Fibroblast of skin of left biceps (primary cell): ENCODE measurements around the gene TMEM88.
"Not testable (repeated sequence)": the region's sequence is repeated elsewhere in the genome, so short reads cannot be mapped to it uniquely, and the experiment has no call there.

Source experiments
- DNase-seq, 2 experiments: peaks; one replicate each; pipeline ENCODE4 v3.0.0-alpha.2; 2013; ENCODE audit warnings: low read depth in 2 of 2

The TMEM88 gene

GRCh38 chr17:7854851-7855659 lies at the start of gene TMEM88:
TSS of gene TMEM88 (plus strand) at chr17:7855066. CDS start at chr17:7855075, 9 bp downstream.
- no peak for DNase-seq

GRCh38 chr17:7806587-7806986 lies 48.3 kb upstream of the TMEM88 start:
- DNase-seq, result no peak

GRCh38 chr17:7807206-7807605 lies 47.7 kb upstream of the TMEM88 start:
- DNase-seq, result no peak

- no peak for DNase-seq
Measured at GRCh38 chr17:7809086-7809790, 45.6 kb upstream of the TMEM88 start.

GRCh38 chr17:7809791-7810343 lies 45.0 kb upstream of the TMEM88 start:
- DNase-seq, result not testable (repeated sequence)

- DNase-seq, result no peak
Measured at GRCh38 chr17:7811251-7811650, 43.6 kb upstream of the TMEM88 start.

- no peak for DNase-seq
Measured at GRCh38 chr17:7814969-7815368, 39.9 kb upstream of the TMEM88 start.

GRCh38 chr17:7816926-7817642 lies 37.8 kb upstream of the TMEM88 start:
- DNase-seq, result no peak

- DNase-seq, result no peak
Measured at GRCh38 chr17:7817643-7817964, 37.3 kb upstream of the TMEM88 start.

GRCh38 chr17:7818026-7818425 lies 36.8 kb upstream of the TMEM88 start:
- no peak for DNase-seq

- no peak for DNase-seq
Measured at GRCh38 chr17:7818746-7819645, 35.9 kb upstream of the TMEM88 start.

GRCh38 chr17:7820231-7820630 lies 34.6 kb upstream of the TMEM88 start:
- no peak for DNase-seq

- DNase-seq, result no peak
Measured at GRCh38 chr17:7822126-7822525, 32.7 kb upstream of the TMEM88 start.

- DNase-seq, result no peak
Measured at GRCh38 chr17:7823581-7824001, 31.3 kb upstream of the TMEM88 start.

- no peak for DNase-seq
Measured at GRCh38 chr17:7824021-7824924, 30.6 kb upstream of the TMEM88 start.

- DNase-seq, result no peak
Measured at GRCh38 chr17:7825206-7825990, 29.5 kb upstream of the TMEM88 start.

- no peak for DNase-seq
Measured at GRCh38 chr17:7830616-7831015, 24.2 kb upstream of the TMEM88 start.

- DNase-seq, result no peak
Measured at GRCh38 chr17:7831233-7831632, 23.6 kb upstream of the TMEM88 start.

- no peak for DNase-seq
Measured at GRCh38 chr17:7832431-7832830, 22.4 kb upstream of the TMEM88 start.
